Transverse colon (tissue), 1 donor: Measurements from ENCODE around the gene ME2.

Source experiments
- EP300 ChIP-seq: sonication (generic); formaldehyde crosslinking; IDR thresholded peaks from one replicate; pipeline ENCODE4 v1.6.1; 2017; ENCODE audit warnings: antibody characterized with exemption, low read depth
- POLR2A ChIP-seq: fragments of 450-650 bp; IDR thresholded peaks from one replicate; pipeline ENCODE4 v1.6.1; 2016; ENCODE audit warnings: antibody characterized with exemption, mild to moderate bottlenecking, moderate library complexity

DNA sequence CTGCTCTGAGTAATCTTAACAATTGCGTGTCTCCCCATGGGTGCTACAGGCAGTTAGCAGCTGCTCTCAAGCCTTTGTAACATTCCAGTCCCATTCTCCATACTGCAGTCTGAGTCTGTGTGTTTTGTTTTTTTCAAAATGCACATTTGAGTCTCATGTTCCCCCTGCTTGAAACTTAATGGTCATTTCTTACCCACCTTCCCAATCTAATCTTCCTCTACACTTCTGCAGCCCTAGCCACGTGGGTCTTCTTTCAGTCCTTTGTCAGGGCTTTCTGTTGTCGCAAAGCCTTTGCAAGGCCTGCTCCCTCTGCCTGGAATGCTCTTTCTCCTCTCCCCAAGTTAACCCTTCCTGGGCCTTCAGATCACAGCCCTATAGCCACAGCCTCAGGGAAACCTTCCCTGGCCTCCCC is 113.4 kb downstream of the ME2 start:
- TF ChIP-seq POLR2A (no peak), EP300 (no peak)
